GDM1 (cell line): ENCODE results near the gene NME2.

Experiments used
- DNase-seq: peaks from one replicate; lab custom pipeline; 2025; lab: John Stamatoyannopoulos, UW

Gene NME2

DNA sequence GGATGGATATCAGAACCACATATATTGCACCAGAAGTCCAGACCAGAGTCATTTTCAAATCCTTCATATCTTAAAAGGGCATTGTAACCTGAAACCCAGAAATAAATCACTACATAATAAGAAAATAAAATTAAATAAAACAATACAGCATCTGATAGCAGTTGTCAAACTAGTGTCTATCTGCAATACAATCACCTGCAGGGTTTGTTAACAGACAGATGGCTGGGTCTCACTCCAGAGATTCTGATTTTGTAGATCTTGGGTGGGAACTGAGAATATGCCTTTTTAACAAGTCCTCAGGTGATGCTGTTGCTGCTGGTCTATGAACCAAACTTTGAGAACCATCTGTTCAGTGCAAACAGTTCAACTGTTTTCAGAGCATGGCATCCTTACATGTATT is 37.6 kb downstream of the NME2 start:
- no peak for DNase-seq

- DNase-seq: no peak
These were observed 48.7 kb downstream of the NME2 start for GRCh38 chr17:51214920-51215319.

- no peak for DNase-seq
These were observed 51.7 kb downstream of the NME2 start for GRCh38 chr17:51217946-51218345.

DNA sequence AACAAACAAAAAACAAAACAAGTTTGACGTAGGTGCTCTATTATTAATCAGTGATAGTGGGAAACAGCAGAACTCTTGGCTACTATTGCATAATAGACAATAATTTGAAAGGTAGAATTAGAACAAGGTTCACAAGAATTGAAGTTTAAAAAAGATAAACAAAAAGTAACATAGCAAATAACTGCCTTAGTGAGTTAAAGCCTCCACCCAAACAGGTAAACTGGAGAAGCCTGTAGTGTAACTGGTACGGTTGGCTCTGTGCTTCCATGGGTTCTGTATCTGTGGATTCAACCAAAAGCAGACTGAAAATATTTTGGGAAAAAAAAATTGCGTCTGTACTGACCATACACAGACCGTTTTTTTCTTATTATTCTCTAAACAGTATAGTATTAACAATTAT is 55.1 kb downstream of the NME2 start:
- no peak for DNase-seq
